Neural cell (in vitro differentiated cells): ENCODE measurements around the gene ATXN10. TPM values are rescaled to one million over a fixed set of nuclear protein-coding genes. Genes with fewer than 3 reads are reported as not detected.

Experiments
- H2AFZ ChIP-seq: fragments of 200-600, 300-800 bp; sonication (generic), shearing (Covaris generic); 2 replicates; pipeline ENCODE4 v1.6.0; 2014; ENCODE audit warnings: low read depth, mild to moderate bottlenecking, antibody characterized with exemption, low read length, moderate library complexity
- H3F3A ChIP-seq: fragments of 200-600 bp; shearing (Covaris generic); 2 replicates; pipeline ENCODE4 v1.6.1; 2016; ENCODE audit warnings: mild to moderate bottlenecking, moderate library complexity, mixed read lengths, antibody characterized with exemption, low read length; ENCODE audit not compliant: insufficient read depth, poor library complexity, severe bottlenecking
- H3K27ac ChIP-seq: fragments of 200-600, 300-800 bp; sonication (generic), shearing (Covaris generic); 2 replicates; pipeline ENCODE4 v1.5.1; 2014; ENCODE audit warnings: mild to moderate bottlenecking, low read length, moderate library complexity
- H3K27me3 ChIP-seq: fragments of 300-800, 200-600 bp; sonication (generic), shearing (Covaris generic); 2 replicates; pipeline ENCODE4 v1.6.0; 2014; ENCODE audit warnings: mild to moderate bottlenecking, low read depth, low read length, moderate library complexity; ENCODE audit not compliant: insufficient read depth
- H3K36me3 ChIP-seq: fragments of 300-800, 200-600 bp; sonication (generic), shearing (Covaris generic); 2 replicates; pipeline ENCODE4 v1.5.1; 2014; ENCODE audit warnings: mild to moderate bottlenecking, antibody characterized with exemption, low read length, moderate library complexity; ENCODE audit not compliant: insufficient read depth
- H3K4me2 ChIP-seq: fragments of 300-800, 200-600 bp; sonication (generic), shearing (Covaris generic); 2 replicates; pipeline ENCODE4 v1.6.0; 2014; ENCODE audit warnings: mild to moderate bottlenecking, low read length
- H3K4me3 ChIP-seq: fragments of 300-800, 200-600 bp; sonication (generic), shearing (Covaris generic); 2 replicates; pipeline ENCODE4 v1.5.1; 2014; ENCODE audit warnings: mild to moderate bottlenecking, low read length, moderate library complexity
- H3K79me2 ChIP-seq: fragments of 200-600 bp; shearing (Covaris generic); replicated peaks from 2 replicates; pipeline ENCODE4 v1.6.0; 2014; ENCODE audit warnings: mild to moderate bottlenecking, low read length, moderate library complexity; ENCODE audit not compliant: insufficient read depth
- H3K9ac ChIP-seq: fragments of 300-800, 200-600 bp; sonication (generic), shearing (Covaris generic); 2 replicates; pipeline ENCODE4 v1.6.1; 2016; ENCODE audit warnings: mild to moderate bottlenecking, low read length, mixed read lengths
- H3K9me2 ChIP-seq: fragments of 200-600 bp; shearing (Covaris generic); 2 replicates; pipeline ENCODE4 v1.6.1; 2016; ENCODE audit warnings: mild to moderate bottlenecking, low read length, mixed read lengths; ENCODE audit not compliant: insufficient read depth
- H3K9me3 ChIP-seq: fragments of 200-600, 300-800 bp; sonication (generic), shearing (Covaris generic); 2 replicates; pipeline ENCODE4 v1.6.1; 2016; ENCODE audit warnings: mild to moderate bottlenecking, mixed run types, low read length, moderate library complexity, mixed read lengths
- H4K20me1 ChIP-seq: fragments of 200-600 bp; shearing (Covaris generic); 2 replicates; pipeline ENCODE4 v1.6.1; 2016; ENCODE audit warnings: mild to moderate bottlenecking, mixed run types; ENCODE audit not compliant: insufficient read depth
- CTCF ChIP-seq: fragments of 450-650 bp; IDR thresholded peaks from 2 replicates; pipeline ENCODE4 v1.5.1; 2014; ENCODE audit warnings: antibody characterized with exemption, mild to moderate bottlenecking, moderate library complexity; ENCODE audit not compliant: poor library complexity, severe bottlenecking
- EP300 ChIP-seq: fragments of 450-650 bp; conservative IDR thresholded peaks from 2 replicates; pipeline ENCODE4 v1.6.1; 2014; ENCODE audit warnings: antibody characterized with exemption, mild to moderate bottlenecking, moderate library complexity; ENCODE audit not compliant: poor library complexity, severe bottlenecking
- EZH2 ChIP-seq: fragments of 200-600, 300-800 bp; shearing (Covaris generic), sonication (generic); IDR thresholded peaks from 2 replicates; pipeline ENCODE4 v1.6.1; 2014; ENCODE audit warnings: antibody characterized with exemption, low read length, borderline replicate concordance, mild to moderate bottlenecking; ENCODE audit not compliant: insufficient read depth, poor library complexity, severe bottlenecking
- MXI1 ChIP-seq: fragments of 450-650 bp; conservative IDR thresholded peaks from 2 replicates; pipeline ENCODE4 v1.6.1; 2014; ENCODE audit warnings: antibody characterized with exemption, mild to moderate bottlenecking; ENCODE audit not compliant: poor library complexity, severe bottlenecking
- POLR2AphosphoS5 ChIP-seq: IDR thresholded peaks from 2 replicates; pipeline ENCODE4 v1.6.1; 2012
- RAD21 ChIP-seq: fragments of 450-650 bp; conservative IDR thresholded peaks from 2 replicates; pipeline ENCODE4 v1.6.1; 2014; ENCODE audit warnings: antibody characterized with exemption, mild to moderate bottlenecking, moderate library complexity
- REST ChIP-seq: IDR thresholded peaks from 2 replicates; pipeline ENCODE4 v1.6.1; 2012; ENCODE audit warnings: borderline replicate concordance
- SMC3 ChIP-seq: fragments of 450-650 bp; conservative IDR thresholded peaks from 2 replicates; pipeline ENCODE4 v1.6.1; 2014; ENCODE audit warnings: antibody characterized with exemption, mild to moderate bottlenecking, moderate library complexity; ENCODE audit not compliant: poor library complexity
- TAF1 ChIP-seq: IDR thresholded peaks from 2 replicates; pipeline ENCODE4 v1.6.1; 2012; ENCODE audit warnings: low read depth
- polyA plus RNA-seq: library from polyadenylated mRNA; depleted of rRNA; stranded (reverse); fragments of >200 nt; gene quantifications from 2 replicates; pipeline ENCODE4 v1.2.3, GENCODE V29; 2014

Gene ATXN10
- polyA plus RNA-seq, 1 donor from 2014 or later, result 321 TPM

- no peaks in the 10 kb centered on the region for H3K27me3 ChIP-seq
- no peak for TF ChIP-seq EP300
- TF ChIP-seq POLR2AphosphoS5, result no peak
- TF ChIP-seq SMC3, result no peak
- no peak for TF ChIP-seq TAF1
- TF ChIP-seq EZH2, result no peak
- no peak for TF ChIP-seq CTCF
- H3K27ac ChIP-seq, result no peak overlapping the region
- H3K79me2 ChIP-seq, result no peaks in the 10 kb centered on the region
- H3K9me3 ChIP-seq, result no peaks in the 10 kb centered on the region
- no peak overlapping the region for H2AFZ ChIP-seq
- no peaks in the 10 kb centered on the region for H3F3A ChIP-seq
- no peak overlapping the region for H3K4me3 ChIP-seq
- H4K20me1 ChIP-seq, result no peaks in the 10 kb centered on the region
- no peak overlapping the region for H3K9ac ChIP-seq
- H3K36me3 ChIP-seq, result no peaks in the 10 kb centered on the region
- H3K9me2 ChIP-seq, result no peaks in the 10 kb centered on the region
- no peak overlapping the region for H3K4me2 ChIP-seq
Observed at GRCh38 chr22:45639747-45640102, 31.9 kb upstream of the ATXN10 start.

DNA sequence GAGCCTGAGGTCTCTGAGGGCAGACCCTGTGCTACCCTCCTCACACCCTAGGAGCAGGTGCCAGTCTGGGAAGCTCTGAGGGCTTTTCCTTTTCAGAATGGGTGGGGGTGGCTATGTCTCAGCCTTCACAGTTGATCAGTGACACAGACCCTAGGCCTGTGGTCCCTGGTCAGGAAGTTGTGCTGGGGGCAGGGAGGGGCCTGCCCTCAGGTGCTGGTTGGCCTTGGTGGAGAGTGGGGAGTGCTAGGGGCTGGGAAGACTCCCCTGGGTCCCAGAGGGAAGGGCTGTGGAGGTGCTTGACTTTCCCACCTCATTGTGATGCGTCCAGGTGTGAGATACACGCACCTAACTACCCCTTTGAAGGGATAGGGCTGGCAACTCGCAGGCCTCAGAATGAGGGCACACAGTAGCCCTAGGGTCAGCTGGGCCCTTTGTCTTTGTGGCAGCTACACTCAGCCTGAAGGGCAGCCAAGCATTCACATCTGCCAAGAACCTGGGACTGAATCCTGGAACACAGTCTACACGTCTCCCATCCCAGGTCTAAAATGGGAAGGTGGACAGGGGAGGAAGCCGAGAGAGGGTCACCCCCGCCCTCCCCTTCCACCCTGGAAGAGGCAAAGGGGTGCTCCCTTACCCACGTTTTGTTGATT, 31.2 kb upstream of the ATXN10 start:
- Histone ChIP-seq H3K4me3 (no peak overlapping the region), H3K36me3 (no peaks in the 10 kb centered on the region), H3K27ac (no peak overlapping the region), H3K9me3 (no peaks in the 10 kb centered on the region), H3K27me3 (no peaks in the 10 kb centered on the region), H2AFZ (no peak overlapping the region), H3K4me2 (no peak overlapping the region), H3F3A (no peaks in the 10 kb centered on the region), H4K20me1 (no peaks in the 10 kb centered on the region), H3K9me2 (no peaks in the 10 kb centered on the region), H3K79me2 (no peaks in the 10 kb centered on the region), H3K9ac (no peak overlapping the region)
- TF ChIP-seq POLR2AphosphoS5 (no peak), REST (no peak), EZH2 (no peak), RAD21 (no peak), TAF1 (no peak), EP300 (no peak), MXI1 (no peak), CTCF (no peak), SMC3 (no peak)
